ENCODE data around the gene DNM3. TPM values are rescaled to one million over a fixed set of nuclear protein-coding genes. Genes with fewer than 3 reads are reported as not detected.

The DNM3 gene
- total and polyA plus RNA-seq, 2 experiments from 2014 or later, result 5.2 to 12.2 TPM

- Histone ChIP-seq H3K27ac (ENCODE audit: low read depth) (no peak overlapping the region), H3K4me1 (ENCODE audit: insufficient read depth) (peaks cover 13% of the 10 kb centered on the region; the same call in 1 of the 2 replicates), H4K20me1 (replicated peaks; ENCODE audit: insufficient read depth) (no peaks in the 10 kb centered on the region), H2AFZ (no peak overlapping the region), H3K4me2 (no peak overlapping the region), H3K36me3 (ENCODE audit: insufficient read depth) (no peaks in the 10 kb centered on the region), H3K4me3 (no peak overlapping the region), H3K79me2 (replicated peaks; ENCODE audit: insufficient read depth) (no peaks in the 10 kb centered on the region), H3F3A (replicated peaks; ENCODE audit: low read depth) (no peaks in the 10 kb centered on the region), H3K27me3 (ENCODE audit: insufficient read depth) (no peaks in the 10 kb centered on the region), H3K9me2 (ENCODE audit: insufficient read depth) (no peaks in the 10 kb centered on the region; the same call in 1 of the 2 replicates)
- H3K9me3 Mint-ChIP-seq, result no peaks in the 10 kb centered on the region
- no peak overlapping the region for H3K4me3 Mint-ChIP-seq
- TF ChIP-seq NANOG (IDR thresholded peaks at IDR 0.05; ENCODE audit: borderline replicate concordance), result no peak
- no peak for TF ChIP-seq ZNF462 (CRISPR knock-in tag; IDR thresholded peaks at IDR 0.05)
- TF ChIP-seq JUNB (IDR thresholded peaks at IDR 0.05; ENCODE audit: unreplicated experiment), result no peak
- no peak for TF ChIP-seq EZH2 (IDR thresholded peaks at IDR 0.05; ENCODE audit: low read depth, unreplicated experiment)
- no peak for TF ChIP-seq STAT1 (IDR thresholded peaks at IDR 0.05; ENCODE audit: unreplicated experiment)
- no peak for TF ChIP-seq EZH2phosphoT487 (IDR thresholded peaks at IDR 0.05; ENCODE audit: unreplicated experiment)
- TF ChIP-seq CTCF (conservative IDR thresholded peaks at IDR 0.05; ENCODE audit: low read depth in 2 of 2), result no peak
- no peak for TF ChIP-seq ZNF331 (CRISPR knock-in tag; IDR thresholded peaks at IDR 0.05; ENCODE audit: low read depth)
- TF ChIP-seq, protein P1, sequence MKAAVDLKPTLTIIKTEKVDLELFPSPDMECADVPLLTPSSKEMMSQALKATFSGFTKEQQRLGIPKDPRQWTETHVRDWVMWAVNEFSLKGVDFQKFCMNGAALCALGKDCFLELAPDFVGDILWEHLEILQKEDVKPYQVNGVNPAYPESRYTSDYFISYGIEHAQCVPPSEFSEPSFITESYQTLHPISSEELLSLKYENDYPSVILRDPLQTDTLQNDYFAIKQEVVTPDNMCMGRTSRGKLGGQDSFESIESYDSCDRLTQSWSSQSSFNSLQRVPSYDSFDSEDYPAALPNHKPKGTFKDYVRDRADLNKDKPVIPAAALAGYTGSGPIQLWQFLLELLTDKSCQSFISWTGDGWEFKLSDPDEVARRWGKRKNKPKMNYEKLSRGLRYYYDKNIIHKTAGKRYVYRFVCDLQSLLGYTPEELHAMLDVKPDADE (IDR thresholded peaks at IDR 0.05), result no peak
- TF ChIP-seq ZNF114 (CRISPR knock-in tag; IDR thresholded peaks at IDR 0.05), result no peak
- TF ChIP-seq POLR2AphosphoS5 (IDR thresholded peaks at IDR 0.05; ENCODE audit: low read depth), result no peak
- TF ChIP-seq CREB1 (CRISPR knock-in tag; IDR thresholded peaks at IDR 0.05; ENCODE audit: low read depth), result no peak
- TF ChIP-seq, protein P2, sequence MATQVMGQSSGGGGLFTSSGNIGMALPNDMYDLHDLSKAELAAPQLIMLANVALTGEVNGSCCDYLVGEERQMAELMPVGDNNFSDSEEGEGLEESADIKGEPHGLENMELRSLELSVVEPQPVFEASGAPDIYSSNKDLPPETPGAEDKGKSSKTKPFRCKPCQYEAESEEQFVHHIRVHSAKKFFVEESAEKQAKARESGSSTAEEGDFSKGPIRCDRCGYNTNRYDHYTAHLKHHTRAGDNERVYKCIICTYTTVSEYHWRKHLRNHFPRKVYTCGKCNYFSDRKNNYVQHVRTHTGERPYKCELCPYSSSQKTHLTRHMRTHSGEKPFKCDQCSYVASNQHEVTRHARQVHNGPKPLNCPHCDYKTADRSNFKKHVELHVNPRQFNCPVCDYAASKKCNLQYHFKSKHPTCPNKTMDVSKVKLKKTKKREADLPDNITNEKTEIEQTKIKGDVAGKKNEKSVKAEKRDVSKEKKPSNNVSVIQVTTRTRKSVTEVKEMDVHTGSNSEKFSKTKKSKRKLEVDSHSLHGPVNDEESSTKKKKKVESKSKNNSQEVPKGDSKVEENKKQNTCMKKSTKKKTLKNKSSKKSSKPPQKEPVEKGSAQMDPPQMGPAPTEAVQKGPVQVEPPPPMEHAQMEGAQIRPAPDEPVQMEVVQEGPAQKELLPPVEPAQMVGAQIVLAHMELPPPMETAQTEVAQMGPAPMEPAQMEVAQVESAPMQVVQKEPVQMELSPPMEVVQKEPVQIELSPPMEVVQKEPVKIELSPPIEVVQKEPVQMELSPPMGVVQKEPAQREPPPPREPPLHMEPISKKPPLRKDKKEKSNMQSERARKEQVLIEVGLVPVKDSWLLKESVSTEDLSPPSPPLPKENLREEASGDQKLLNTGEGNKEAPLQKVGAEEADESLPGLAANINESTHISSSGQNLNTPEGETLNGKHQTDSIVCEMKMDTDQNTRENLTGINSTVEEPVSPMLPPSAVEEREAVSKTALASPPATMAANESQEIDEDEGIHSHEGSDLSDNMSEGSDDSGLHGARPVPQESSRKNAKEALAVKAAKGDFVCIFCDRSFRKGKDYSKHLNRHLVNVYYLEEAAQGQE (IDR thresholded peaks at IDR 0.05; ENCODE audit: unreplicated experiment), result no peak
- H3K36me3 Mint-ChIP-seq (ENCODE audit: low read depth), result no peaks in the 10 kb centered on the region; the same call in 2 of the 3 replicates
- peaks cover 7% of the 10 kb centered on the region for H3K27me3 Mint-ChIP-seq (ENCODE audit: insufficient read depth, low read depth, poor library complexity)
- peaks cover 18% of the 10 kb centered on the region for H3K4me1 Mint-ChIP-seq
- DNase-seq (ENCODE audit: low spot score) (no peak), ATAC-seq (no peak)
- no peak overlapping the region for H3K27ac Mint-ChIP-seq
Measured at GRCh38 chr1:171899838-171900237, 58.5 kb downstream of the DNM3 start.
